GM23338 (cell line): ENCODE data around the gene CUL7.
"Not testable (repeated sequence)": the region's sequence is repeated elsewhere in the genome, so short reads cannot be mapped to it uniquely, and the experiment has no call there.

Experiments used
- EZH2 ChIP-seq: fragments of 200-600 bp; sonication (generic); IDR thresholded peaks from one replicate; pipeline ENCODE4 v1.8.0; 2017; ENCODE audit warnings: antibody characterized with exemption, mild to moderate bottlenecking, low read depth; ENCODE audit not compliant: unreplicated experiment
- STAT1 ChIP-seq: IDR thresholded peaks from one replicate; pipeline ENCODE4 v1.6.1; 2016; ENCODE audit warnings: antibody characterized with exemption; ENCODE audit not compliant: unreplicated experiment
- TF ChIP-seq, protein P1 (sequence below), 2 experiments: fragments of 200-600 bp in 1 of 2; sonication (generic) in 1 of 2; conservative IDR thresholded peaks; 2 replicates each; pipeline versions ENCODE4 v1.5.1 to v1.6.1; 2016 to 2017; ENCODE audit warnings: antibody characterized with exemption in 2 of 2, low read depth in 2 of 2, mild to moderate bottlenecking in 2 of 2, moderate library complexity in 1 of 2

DNA sequence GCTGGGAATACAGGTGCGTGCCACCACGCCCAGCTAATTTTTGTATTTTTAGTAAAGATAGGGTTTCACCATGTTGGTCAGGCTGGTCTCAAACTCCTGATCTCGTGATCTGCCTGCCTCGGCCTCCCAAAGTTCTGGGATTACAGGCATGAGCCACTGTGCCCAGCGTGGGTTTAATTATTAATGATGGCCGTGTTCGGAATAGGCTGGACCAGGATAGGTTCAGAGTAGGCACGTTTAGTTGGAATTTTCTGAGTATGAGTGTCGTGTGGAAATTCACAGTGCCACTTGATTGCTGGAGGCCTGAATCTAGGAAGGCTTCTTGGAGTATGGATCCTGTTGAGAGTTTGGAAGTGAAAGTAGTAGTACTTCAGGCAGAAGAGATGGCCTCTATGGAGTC is 55.4 kb downstream of the CUL7 start:
- TF ChIP-seq, protein P1, sequence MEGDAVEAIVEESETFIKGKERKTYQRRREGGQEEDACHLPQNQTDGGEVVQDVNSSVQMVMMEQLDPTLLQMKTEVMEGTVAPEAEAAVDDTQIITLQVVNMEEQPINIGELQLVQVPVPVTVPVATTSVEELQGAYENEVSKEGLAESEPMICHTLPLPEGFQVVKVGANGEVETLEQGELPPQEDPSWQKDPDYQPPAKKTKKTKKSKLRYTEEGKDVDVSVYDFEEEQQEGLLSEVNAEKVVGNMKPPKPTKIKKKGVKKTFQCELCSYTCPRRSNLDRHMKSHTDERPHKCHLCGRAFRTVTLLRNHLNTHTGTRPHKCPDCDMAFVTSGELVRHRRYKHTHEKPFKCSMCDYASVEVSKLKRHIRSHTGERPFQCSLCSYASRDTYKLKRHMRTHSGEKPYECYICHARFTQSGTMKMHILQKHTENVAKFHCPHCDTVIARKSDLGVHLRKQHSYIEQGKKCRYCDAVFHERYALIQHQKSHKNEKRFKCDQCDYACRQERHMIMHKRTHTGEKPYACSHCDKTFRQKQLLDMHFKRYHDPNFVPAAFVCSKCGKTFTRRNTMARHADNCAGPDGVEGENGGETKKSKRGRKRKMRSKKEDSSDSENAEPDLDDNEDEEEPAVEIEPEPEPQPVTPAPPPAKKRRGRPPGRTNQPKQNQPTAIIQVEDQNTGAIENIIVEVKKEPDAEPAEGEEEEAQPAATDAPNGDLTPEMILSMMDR (conservative IDR thresholded peaks at IDR 0.05; ENCODE audit: low read depth in 2 of 2), result not testable (repeated sequence)
- not testable (repeated sequence) for TF ChIP-seq EZH2, STAT1
